C4-2B (cell line): ENCODE data around the gene FTH1.

Source experiments
- H3K27ac ChIP-seq: fragments of 450-650 bp; 2 replicates; pipeline ENCODE4 v1.5.1; 2017
- CTCF ChIP-seq: fragments of 450-650 bp; conservative IDR thresholded peaks from 2 replicates; pipeline ENCODE4 v1.5.1; 2017; ENCODE audit warnings: mild to moderate bottlenecking
- ZFX ChIP-seq: fragments of 450-650 bp; IDR thresholded peaks from 2 replicates; pipeline ENCODE4 v1.6.1; 2017

Gene FTH1

GRCh38 chr11:61996933-61997332 lies 29.5 kb upstream of the FTH1 start:
- no peak overlapping the region for H3K27ac ChIP-seq
- TF ChIP-seq ZFX (no peak), CTCF (no peak)

- no peak overlapping the region for H3K27ac ChIP-seq
- TF ChIP-seq CTCF: no peak
- TF ChIP-seq ZFX: no peak
Observed at GRCh38 chr11:61994981-61995380, 27.5 kb upstream of the FTH1 start.

GRCh38 chr11:61985869-61986268 lies 18.4 kb upstream of the FTH1 start:
- TF ChIP-seq ZFX (no peak), CTCF (no peak)

GRCh38 chr11:61983419-61983818 lies 16.0 kb upstream of the FTH1 start:
- TF ChIP-seq CTCF: no peak
- TF ChIP-seq ZFX: no peak
- no peak overlapping the region for H3K27ac ChIP-seq

More at GRCh38 chr11:61985869-61986268, 18.4 kb upstream of the FTH1 start:
- peak overlapping the region; percentile 34; the same call in 1 of the 2 replicates for H3K27ac ChIP-seq

GRCh38 chr11:61980783-61981541 lies 13.5 kb upstream of the FTH1 start:
- TF ChIP-seq ZFX: no peak
- TF ChIP-seq CTCF: no peak
- H3K27ac ChIP-seq: no peak overlapping the region

GRCh38 chr11:61978703-61979661 lies 11.5 kb upstream of the FTH1 start:
- no peak for TF ChIP-seq CTCF
- TF ChIP-seq ZFX: no peak
- no peak overlapping the region for H3K27ac ChIP-seq
